Tracheal epithelial cell (primary cell): ENCODE results near the gene NRROS. TPM values are rescaled to one million over a fixed set of nuclear protein-coding genes. Genes with fewer than 3 reads are reported as not detected.

Source experiments
- total RNA-seq: library from RNA; depleted of rRNA; stranded (reverse); fragments of >200 nt; gene quantifications from 2 replicates; pipeline ENCODE4 v1.2.1, GENCODE V29; 2014

The NRROS gene
- total RNA-seq: under 0.01 TPM in 1 of 2 replicates, not detected in the other

GRCh38 chr3:196639483-196640296, at the start of gene NRROS:
Gene NRROS (plus strand): TSS chr3:196639694. CDS start chr3:196654540, 14,846 bp downstream.

Other genes with a start within 250 kb of the NRROS start
- gene UBXN7, start 207.3 kb upstream of the NRROS start, total RNA-seq: 16.0 and 17.4 TPM in 2 replicates
- gene RNF168, start 135.9 kb upstream of the NRROS start, total RNA-seq: 8.3 and 9.6 TPM in 2 replicates
- gene SMCO1, start 124.3 kb upstream of the NRROS start, total RNA-seq: 0.24 TPM in 1 of 2 replicates, not detected in the other
- gene WDR53, start 71.1 kb upstream of the NRROS start, total RNA-seq: 6.4 and 8.2 TPM in 2 replicates
- 21.1 and 21.9 TPM in 2 replicates for gene FBXO45, start 71.0 kb upstream of the NRROS start, total RNA-seq
- 0.72 and 1.9 TPM in 2 replicates for gene CEP19, start 72.6 kb downstream of the NRROS start, total RNA-seq
- 21.0 and 27.5 TPM in 2 replicates for gene PIGX, start 72.7 kb downstream of the NRROS start, total RNA-seq
- 36.4 and 42.9 TPM in 2 replicates for gene PAK2, start 100.2 kb downstream of the NRROS start, total RNA-seq
- 36.1 and 39.9 TPM in 2 replicates for gene SENP5, start 228.2 kb downstream of the NRROS start, total RNA-seq